IMR-90 (cell line): ENCODE data around the gene FAM76B.

ENCODE experiments used
- FOS ChIP-seq: fragments of 150-350 bp; IDR thresholded peaks from 2 replicates; pipeline ENCODE4 v1.6.1; 2016; ENCODE audit warnings: low read depth, low read length
- NFE2L2 ChIP-seq: fragments of 150-350 bp; IDR thresholded peaks from 2 replicates; pipeline ENCODE4 v1.6.1; 2016; ENCODE audit warnings: low read depth, mild to moderate bottlenecking, low read length

DNA sequence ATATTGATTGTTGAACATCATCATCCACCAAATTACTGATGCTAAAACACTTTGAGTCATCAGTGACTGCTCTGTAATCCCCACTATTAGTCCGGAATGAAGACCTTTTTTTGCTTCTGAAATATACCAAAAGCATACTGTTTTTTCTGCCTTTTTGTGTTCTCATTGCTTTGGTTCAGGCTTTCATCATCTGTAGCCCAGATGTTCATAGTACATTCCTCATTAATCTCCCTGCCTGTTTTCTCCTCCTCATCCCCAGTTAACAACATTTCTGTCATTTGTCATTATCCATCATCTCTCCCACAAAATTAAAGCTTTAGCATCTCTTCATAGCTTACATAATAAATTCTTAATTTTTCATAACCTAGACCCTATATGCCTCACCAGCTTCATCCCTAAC lies 10.0 kb upstream of the FAM76B start:
- TF ChIP-seq NFE2L2 (no peak), FOS (no peak)
